Stimulated activated memory B cell treated with anti-CD40 and anti-IgM and Interleukin-4, amounts not matched to agents 10 μg/mL and 1 μg/mL and 100 μg/mL, for 72 hours (primary cell): ENCODE results near the gene PCDHGA1.
A peak's percentile ranks its signal among the peaks of the same experiment; 100 is the strongest.
"Not testable (repeated sequence)": the region's sequence is repeated elsewhere in the genome, so short reads cannot be mapped to it uniquely, and the experiment has no call there.

ENCODE experiments used
- ATAC-seq: fragments of 150-1000 bp; cut with Tn5 transposase; 2 replicates; pipeline ENCODE4 v1.10.0; 2021
- H3K27ac Mint-ChIP-seq: one replicate; pipeline ENCODE4 v1.8.0; 2022; ENCODE audit warnings: mild to moderate bottlenecking, mixed read lengths
- H3K27me3 Mint-ChIP-seq: one replicate; pipeline ENCODE4 v1.8.0; 2022; ENCODE audit warnings: mixed read lengths
- H3K36me3 Mint-ChIP-seq: one replicate; pipeline ENCODE4 v1.8.0; 2022; ENCODE audit warnings: mixed read lengths
- H3K4me1 Mint-ChIP-seq: one replicate; pipeline ENCODE4 v1.8.0; 2022; ENCODE audit warnings: mixed read lengths
- H3K4me3 Mint-ChIP-seq: one replicate; pipeline ENCODE4 v1.8.0; 2022; ENCODE audit warnings: mild to moderate bottlenecking, moderate library complexity, mixed read lengths
- H3K9me3 Mint-ChIP-seq: one replicate; pipeline ENCODE4 v1.8.0; 2022; ENCODE audit warnings: mixed read lengths

Gene PCDHGA1

DNA sequence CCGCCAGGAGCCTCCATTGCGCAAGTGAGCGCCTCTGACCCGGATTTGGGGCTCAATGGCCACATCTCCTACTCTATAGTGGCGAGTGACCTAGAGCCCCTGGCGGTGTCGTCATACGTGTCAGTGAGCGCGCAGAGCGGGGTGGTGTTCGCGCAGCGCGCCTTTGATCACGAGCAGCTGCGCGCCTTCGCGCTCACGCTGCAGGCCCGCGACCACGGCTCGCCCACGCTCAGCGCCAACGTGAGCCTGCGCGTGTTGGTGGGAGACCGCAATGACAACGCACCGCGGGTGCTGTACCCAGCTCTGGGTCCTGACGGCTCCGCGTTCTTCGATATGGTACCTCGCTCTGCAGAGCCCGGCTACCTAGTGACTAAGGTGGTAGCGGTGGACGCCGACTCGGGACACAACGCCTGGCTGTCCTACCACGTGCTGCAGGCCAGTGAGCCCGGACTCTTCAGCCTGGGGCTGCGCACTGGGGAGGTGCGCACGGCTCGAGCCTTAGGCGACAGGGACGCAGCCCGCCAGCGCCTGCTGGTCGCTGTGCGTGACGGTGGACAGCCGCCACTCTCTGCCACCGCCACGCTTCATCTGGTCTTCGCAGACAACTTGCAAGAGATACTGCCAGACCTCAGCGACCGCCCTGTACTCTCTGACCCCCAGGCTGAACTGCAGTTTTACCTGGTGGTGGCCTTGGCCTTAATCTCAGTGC is 79.4 kb downstream of the PCDHGA1 start:
- Mint-ChIP-seq H3K27me3 (peaks cover 73% of the 10 kb centered on the region), H3K27ac (no peak overlapping the region), H3K36me3 (peaks cover 12% of the 10 kb centered on the region), H3K4me3 (no peak overlapping the region), H3K4me1 (peaks cover 20% of the 10 kb centered on the region), H3K9me3 (peaks cover 15% of the 10 kb centered on the region)
- no peak for ATAC-seq

DNA sequence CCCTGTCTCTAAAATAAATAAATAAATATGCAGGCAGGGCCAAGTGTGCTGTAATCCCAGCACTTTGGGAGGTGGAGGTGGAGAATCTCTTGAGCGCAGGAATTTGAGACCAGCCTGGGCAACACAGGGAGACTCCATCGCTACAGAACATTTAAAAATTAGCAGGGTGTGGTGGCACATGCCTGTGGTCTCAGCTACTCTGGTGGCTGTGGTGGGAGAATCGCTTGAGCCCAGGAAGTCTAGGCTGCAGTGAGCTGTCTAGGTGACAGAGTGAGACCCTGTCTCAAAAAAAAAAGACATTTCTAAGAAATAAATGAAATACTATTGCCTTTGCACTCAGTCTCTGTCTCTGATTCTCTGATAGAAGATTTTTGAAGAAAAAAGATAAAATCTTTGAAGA is 81.3 kb downstream of the PCDHGA1 start:
- no peak overlapping the region for H3K4me3 Mint-ChIP-seq
- H3K27ac Mint-ChIP-seq = no peak overlapping the region
- H3K36me3 Mint-ChIP-seq = peaks cover 12% of the 10 kb centered on the region
- H3K9me3 Mint-ChIP-seq = peaks cover 12% of the 10 kb centered on the region
- H3K27me3 Mint-ChIP-seq = peaks cover 74% of the 10 kb centered on the region
- no peak for ATAC-seq
- peaks cover 20% of the 10 kb centered on the region for H3K4me1 Mint-ChIP-seq

DNA sequence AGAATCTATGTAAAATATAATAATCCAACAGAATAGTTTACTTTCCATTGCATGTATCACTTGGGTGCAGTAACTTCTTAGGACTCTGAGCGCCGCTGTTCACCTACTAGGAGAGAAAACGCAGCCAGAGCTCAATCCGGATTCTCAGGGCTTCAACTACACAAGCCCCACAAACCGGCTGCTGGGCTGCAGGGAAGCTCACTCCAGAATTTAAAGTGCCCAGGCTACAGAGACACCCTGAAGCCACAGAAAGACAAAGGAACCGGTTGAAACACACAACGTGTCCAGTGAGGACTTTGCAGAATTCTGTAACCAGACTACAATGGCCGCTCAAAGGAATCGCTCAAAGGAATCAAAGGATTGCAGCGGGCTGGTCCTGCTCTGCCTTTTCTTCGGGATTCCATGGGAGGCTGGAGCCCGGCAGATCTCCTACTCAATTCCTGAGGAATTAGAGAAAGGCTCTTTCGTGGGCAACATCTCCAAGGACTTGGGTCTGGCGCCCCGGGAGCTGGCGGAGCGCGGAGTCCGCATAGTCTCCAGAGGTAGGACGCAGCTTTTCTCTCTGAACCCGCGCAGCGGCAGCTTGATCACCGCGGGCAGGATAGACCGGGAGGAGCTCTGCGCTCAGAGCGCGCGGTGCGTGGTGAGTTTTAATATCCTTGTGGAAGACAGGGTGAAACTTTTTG is 82.7 kb downstream of the PCDHGA1 start, which contains the start of gene PCDHGA10:
Gene PCDHGA10, plus strand, starts transcription at position 134 of the 686 bp plus-strand sequence. Its CDS starts 189 bp downstream, at position 323.
- peaks cover 24% of the 10 kb centered on the region for H3K4me1 Mint-ChIP-seq
- peak within 1 kb of the TSS; percentile 83 for H3K4me3 Mint-ChIP-seq
- H3K27me3 Mint-ChIP-seq = peaks cover 76% of the 10 kb centered on the region
- H3K27ac Mint-ChIP-seq = peak within 1 kb of the TSS; percentile 47
- H3K9me3 Mint-ChIP-seq = peaks cover 14% of the 10 kb centered on the region
- peak; percentile 68 for ATAC-seq
- H3K36me3 Mint-ChIP-seq = peaks cover 12% of the 10 kb centered on the region

DNA sequence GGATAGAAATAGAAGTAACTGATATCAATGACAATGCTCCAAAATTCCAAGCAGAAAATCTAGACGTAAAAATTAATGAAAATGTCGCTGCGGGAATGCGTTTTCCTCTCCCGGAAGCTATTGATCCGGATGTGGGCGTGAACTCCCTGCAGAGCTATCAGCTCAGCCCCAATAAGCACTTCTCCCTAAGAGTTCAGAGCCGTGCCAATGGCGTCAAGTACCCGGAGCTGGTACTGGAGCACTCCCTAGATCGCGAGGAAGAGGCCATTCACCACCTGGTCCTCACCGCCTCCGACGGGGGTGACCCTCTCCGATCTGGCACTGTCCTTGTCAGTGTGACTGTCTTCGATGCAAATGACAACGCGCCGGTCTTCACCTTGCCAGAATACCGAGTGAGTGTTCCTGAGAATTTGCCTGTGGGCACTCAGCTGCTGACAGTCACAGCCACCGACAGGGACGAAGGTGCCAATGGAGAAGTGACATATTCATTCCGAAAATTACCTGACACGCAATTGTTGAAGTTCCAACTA is 83.3 kb downstream of the PCDHGA1 start:
- peaks cover 12% of the 10 kb centered on the region for H3K36me3 Mint-ChIP-seq

DNA sequence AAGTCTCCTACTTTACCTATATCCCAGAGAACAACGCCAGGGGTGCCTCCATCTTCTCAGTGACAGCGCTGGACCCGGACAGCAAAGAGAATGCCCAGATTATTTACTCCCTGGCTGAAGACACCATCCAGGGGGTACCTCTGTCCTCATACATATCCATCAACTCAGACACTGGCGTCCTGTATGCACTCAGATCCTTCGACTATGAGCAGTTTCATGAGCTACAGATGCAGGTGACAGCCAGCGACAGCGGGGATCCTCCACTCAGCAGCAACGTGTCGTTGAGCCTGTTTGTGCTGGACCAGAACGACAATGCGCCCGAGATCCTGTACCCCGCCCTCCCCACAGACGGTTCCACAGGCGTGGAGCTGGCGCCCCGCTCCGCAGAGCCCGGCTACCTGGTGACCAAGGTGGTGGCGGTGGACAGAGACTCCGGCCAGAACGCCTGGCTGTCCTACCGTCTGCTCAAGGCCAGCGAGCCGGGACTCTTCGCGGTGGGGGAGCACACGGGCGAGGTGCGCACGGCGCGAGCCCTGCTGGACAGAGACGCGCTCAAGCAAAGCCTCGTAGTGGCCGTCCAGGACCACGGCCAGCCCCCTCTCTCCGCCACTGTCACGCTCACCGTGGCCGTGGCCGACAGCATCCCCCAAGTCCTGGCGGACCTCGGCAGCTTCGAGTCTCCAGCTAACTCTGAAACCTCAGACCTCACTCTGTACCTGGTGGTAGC is 84.4 kb downstream of the PCDHGA1 start:
- Mint-ChIP-seq H3K9me3 (peaks cover 11% of the 10 kb centered on the region), H3K4me3 (peak overlapping the region; percentile 47), H3K36me3 (peaks cover 12% of the 10 kb centered on the region), H3K27me3 (peaks cover 70% of the 10 kb centered on the region), H3K4me1 (peaks cover 25% of the 10 kb centered on the region)
- not testable (repeated sequence) for ATAC-seq, H3K27ac Mint-ChIP-seq

More for the DNA sequence above, 83.3 kb downstream of the PCDHGA1 start:
- H3K27ac Mint-ChIP-seq = peak overlapping the region; percentile 47
- peaks cover 25% of the 10 kb centered on the region for H3K4me1 Mint-ChIP-seq
- peaks cover 76% of the 10 kb centered on the region for H3K27me3 Mint-ChIP-seq
- no peak for ATAC-seq
- H3K4me3 Mint-ChIP-seq = peak overlapping the region; percentile 83
- H3K9me3 Mint-ChIP-seq = peaks cover 14% of the 10 kb centered on the region

DNA sequence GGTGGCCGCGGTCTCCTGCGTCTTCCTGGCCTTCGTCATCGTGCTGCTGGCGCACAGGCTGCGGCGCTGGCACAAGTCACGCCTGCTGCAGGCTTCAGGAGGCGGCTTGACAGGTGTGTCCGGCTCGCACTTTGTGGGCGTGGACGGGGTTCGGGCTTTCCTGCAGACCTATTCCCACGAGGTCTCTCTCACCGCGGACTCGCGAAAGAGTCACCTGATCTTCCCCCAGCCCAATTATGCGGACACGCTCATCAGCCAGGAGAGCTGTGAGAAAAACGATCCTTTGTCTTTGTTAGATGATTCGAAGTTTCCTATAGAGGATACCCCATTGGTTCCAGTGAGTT is 84.9 kb downstream of the PCDHGA1 start:
- Mint-ChIP-seq H3K27me3 (peaks cover 64% of the 10 kb centered on the region), H3K4me1 (peaks cover 25% of the 10 kb centered on the region), H3K4me3 (peak overlapping the region; percentile 47)
- H3K27ac Mint-ChIP-seq, H3K9me3 Mint-ChIP-seq, H3K36me3 Mint-ChIP-seq, ATAC-seq: not testable (repeated sequence)

DNA sequence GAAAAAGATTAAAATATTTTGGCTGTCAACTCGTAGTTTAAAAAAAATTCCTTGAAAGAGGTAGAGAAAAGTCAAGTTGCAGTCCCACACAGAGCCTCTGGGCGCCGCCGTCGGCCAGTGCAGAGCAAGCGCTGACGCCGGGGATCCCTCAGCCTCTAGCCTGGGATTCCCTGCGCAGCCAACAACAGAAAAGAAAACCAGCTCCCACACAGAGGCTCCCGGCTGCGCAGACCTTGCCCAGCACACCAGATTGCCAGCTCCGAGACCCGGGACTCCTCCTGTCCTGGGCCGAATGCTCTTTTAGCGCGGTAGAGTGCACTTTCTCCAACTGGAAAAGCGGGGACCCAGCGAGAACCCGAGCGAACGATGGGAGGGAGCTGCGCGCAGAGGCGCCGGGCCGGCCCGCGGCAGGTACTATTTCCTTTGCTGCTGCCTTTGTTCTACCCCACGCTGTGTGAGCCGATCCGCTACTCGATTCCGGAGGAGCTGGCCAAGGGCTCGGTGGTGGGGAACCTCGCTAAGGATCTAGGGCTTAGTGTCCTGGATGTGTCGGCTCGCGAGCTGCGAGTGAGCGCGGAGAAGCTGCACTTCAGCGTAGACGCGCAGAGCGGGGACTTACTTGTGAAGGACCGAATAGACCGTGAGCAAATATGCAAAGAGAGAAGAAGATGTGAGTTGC is 87.3 kb downstream of the PCDHGA1 start, which contains the start of gene PCDHGB7:
Gene PCDHGB7, plus strand, starts transcription at position 184 of the 679 bp plus-strand sequence. Its CDS starts 183 bp downstream, at position 367.
- Mint-ChIP-seq H3K9me3 (peaks cover 10% of the 10 kb centered on the region), H3K27me3 (peaks cover 78% of the 10 kb centered on the region), H3K4me1 (peaks cover 32% of the 10 kb centered on the region), H3K4me3 (peak within 1 kb of the TSS; percentile 75)
- H3K36me3 Mint-ChIP-seq, ATAC-seq, H3K27ac Mint-ChIP-seq: not testable (repeated sequence)

DNA sequence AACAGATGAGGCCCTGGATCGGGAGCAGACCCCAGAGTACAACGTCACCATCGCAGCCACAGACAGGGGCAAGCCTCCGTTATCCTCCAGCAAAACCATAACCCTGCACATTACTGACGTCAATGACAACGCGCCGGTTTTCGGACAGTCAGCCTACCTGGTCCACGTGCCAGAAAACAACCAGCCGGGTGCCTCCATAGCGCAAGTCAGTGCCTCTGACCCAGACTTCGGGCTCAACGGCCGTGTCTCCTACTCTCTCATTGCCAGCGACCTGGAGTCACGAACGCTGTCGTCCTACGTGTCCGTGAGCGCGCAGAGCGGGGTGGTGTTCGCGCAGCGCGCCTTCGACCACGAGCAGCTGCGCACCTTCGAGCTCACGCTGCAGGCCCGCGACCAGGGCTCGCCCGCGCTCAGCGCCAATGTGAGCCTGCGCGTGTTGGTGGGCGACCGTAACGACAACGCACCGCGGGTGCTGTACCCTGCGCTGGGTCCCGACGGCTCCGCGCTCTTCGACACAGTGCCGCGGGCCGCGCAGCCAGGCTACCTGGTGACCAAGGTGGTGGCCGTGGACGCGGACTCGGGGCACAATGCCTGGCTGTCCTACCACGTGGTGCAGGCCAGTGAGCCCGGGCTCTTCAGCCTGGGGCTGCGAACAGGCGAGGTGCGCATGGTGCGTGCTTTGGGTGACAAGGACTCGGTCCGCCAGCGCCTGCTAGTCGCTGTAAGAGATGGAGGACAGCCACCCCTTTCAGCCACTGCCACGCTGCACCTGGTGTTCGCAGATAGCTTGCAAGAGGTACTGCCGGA is 89.0 kb downstream of the PCDHGA1 start:
- Mint-ChIP-seq H3K36me3 (no peaks in the 10 kb centered on the region), H3K4me3 (no peak overlapping the region), H3K4me1 (peaks cover 17% of the 10 kb centered on the region), H3K9me3 (peaks cover 13% of the 10 kb centered on the region), H3K27ac (no peak overlapping the region), H3K27me3 (peaks cover 78% of the 10 kb centered on the region)
- no peak for ATAC-seq

DNA sequence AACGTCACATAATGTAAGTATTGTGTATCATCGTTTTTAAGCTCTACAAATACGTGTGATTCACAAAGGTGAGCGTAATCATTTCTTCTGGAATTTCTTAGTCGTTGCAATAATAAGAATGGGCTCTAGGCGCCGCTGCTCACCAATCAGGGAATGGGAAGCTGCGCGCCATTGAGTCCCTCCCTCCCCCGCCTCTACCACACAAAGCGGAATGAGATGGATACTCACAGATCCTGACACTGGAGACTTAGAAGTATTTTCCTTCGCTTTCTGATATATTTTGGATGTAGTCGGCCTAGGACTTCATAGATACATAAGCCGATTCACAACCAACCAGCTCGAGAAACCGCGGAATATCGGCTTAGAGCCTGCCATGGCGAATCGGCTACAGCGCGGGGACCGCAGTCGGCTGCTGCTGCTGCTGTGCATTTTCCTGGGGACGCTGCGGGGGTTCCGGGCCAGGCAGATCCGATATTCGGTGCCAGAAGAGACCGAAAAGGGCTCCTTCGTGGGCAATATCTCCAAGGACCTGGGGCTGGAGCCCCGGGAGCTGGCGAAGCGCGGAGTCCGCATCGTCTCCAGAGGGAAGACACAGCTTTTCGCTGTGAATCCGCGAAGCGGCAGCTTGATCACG is 90.7 kb downstream of the PCDHGA1 start, which contains the start of gene PCDHGA11:
Gene PCDHGA11, plus strand, starts transcription at position 197 of the 634 bp plus-strand sequence. Its CDS starts 177 bp downstream, at position 374.
- Mint-ChIP-seq H3K9me3 (peaks cover 13% of the 10 kb centered on the region), H3K4me3 (peak within 1 kb of the TSS; percentile 75), H3K4me1 (peaks cover 12% of the 10 kb centered on the region), H3K27me3 (peaks cover 62% of the 10 kb centered on the region), H3K36me3 (no peaks in the 10 kb centered on the region), H3K27ac (no peak within 1 kb of the TSS)
- ATAC-seq = no peak

DNA sequence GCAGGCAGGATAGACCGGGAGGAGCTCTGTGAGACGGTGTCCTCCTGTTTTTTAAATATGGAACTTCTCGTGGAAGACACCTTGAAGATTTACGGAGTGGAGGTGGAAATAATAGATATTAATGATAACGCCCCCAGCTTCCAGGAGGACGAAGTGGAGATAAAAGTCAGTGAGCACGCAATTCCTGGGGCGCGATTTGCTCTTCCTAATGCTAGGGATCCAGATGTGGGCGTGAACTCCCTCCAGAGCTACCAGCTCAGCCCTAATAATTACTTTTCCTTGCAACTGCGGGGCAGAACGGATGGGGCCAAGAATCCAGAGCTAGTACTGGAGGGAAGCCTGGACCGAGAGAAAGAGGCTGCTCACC is 91.2 kb downstream of the PCDHGA1 start:
- Mint-ChIP-seq H3K27ac (no peak overlapping the region), H3K27me3 (peaks cover 57% of the 10 kb centered on the region), H3K9me3 (peaks cover 13% of the 10 kb centered on the region), H3K36me3 (no peaks in the 10 kb centered on the region), H3K4me3 (peak overlapping the region; percentile 75), H3K4me1 (peaks cover 12% of the 10 kb centered on the region)
- ATAC-seq = no peak

DNA sequence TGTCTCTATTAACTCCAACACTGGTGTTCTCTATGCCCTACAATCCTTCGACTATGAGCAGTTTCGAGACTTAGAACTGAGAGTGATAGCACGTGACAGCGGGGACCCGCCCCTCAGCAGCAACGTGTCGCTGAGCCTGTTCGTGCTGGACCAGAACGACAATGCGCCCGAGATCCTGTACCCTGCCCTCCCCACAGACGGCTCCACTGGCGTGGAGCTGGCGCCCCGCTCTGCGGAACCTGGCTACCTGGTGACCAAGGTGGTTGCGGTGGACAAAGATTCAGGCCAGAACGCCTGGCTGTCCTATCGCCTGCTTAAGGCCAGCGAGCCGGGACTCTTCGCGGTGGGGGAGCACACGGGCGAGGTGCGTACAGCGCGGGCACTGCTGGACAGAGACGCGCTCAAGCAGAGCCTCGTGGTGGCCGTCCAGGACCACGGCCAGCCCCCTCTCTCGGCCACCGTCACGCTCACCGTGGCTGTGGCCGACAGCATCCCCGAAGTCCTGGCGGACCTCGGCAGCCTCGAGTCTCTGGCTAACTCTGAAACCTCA is 92.5 kb downstream of the PCDHGA1 start:
- Mint-ChIP-seq H3K4me3 (no peak overlapping the region), H3K36me3 (peaks cover 7% of the 10 kb centered on the region), H3K9me3 (peaks cover 13% of the 10 kb centered on the region), H3K27ac (no peak overlapping the region), H3K4me1 (peaks cover 10% of the 10 kb centered on the region), H3K27me3 (peaks cover 49% of the 10 kb centered on the region)
- ATAC-seq = no peak

DNA sequence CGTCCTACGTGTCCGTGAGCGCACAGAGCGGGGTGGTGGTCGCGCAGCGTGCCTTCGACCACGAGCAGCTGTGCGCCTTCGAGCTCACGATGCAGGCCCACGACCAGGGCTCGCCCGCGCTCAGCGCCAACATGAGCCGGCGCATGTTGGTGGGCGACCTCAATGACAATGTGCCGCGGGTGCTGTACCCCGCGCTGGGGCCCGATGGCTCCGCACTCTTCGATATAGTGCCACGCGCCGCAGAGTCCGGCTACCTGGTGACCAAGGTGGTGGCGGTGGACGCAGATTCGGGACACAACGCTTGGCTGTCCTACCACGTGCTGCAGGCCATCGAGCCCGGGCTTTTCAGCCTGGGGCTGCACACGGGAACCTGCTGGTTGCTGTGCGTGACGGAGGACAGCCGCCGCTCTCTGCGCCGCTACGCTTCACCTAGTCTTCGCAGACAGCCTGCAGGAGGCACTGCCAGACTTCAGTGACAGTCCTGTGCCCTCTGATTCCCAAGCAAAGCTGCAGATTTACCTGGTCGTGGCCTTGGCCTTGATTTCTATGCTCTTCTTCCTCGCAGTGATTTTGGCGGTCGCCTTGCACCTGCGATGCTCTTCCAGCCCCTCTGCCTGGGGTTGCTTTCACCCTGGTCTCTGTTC is 97.6 kb downstream of the PCDHGA1 start:
- H3K4me3 Mint-ChIP-seq = no peak overlapping the region
- ATAC-seq = no peak
- peaks cover 8% of the 10 kb centered on the region for H3K9me3 Mint-ChIP-seq
- no peak overlapping the region for H3K27ac Mint-ChIP-seq
- H3K4me1 Mint-ChIP-seq = peaks cover 19% of the 10 kb centered on the region
- H3K27me3 Mint-ChIP-seq = peaks cover 51% of the 10 kb centered on the region
- H3K36me3 Mint-ChIP-seq = peaks cover 20% of the 10 kb centered on the region
